Prostate gland (tissue), 2 donors: ENCODE results near the gene BET1. TPM values are rescaled to one million over a fixed set of nuclear protein-coding genes. Genes with fewer than 3 reads are reported as not detected.

ENCODE experiments used
- DNase-seq: peaks from one replicate; pipeline ENCODE4 v3.0.0-alpha.2; 2019; ENCODE audit warnings: low spot score
- H3K27ac ChIP-seq, 2 donors: fragments of 200-600 bp; sonication (generic); 2 replicates each; pipeline ENCODE4 v1.5.1; 2017 to 2019
- H3K27me3 ChIP-seq: fragments of 200-600 bp; sonication (generic); replicated peaks from 2 replicates; pipeline ENCODE4 v1.5.1; 2019; ENCODE audit not compliant: insufficient read depth
- H3K36me3 ChIP-seq, 2 donors: fragments of 200-600 bp; sonication (generic); 1 replicate in 1 of 2; 2 replicates in 1 of 2; pipeline versions ENCODE4 v1.5.1 to v1.8.1; 2017 to 2019
- H3K4me1 ChIP-seq: fragments of 200-600 bp; sonication (generic); replicated peaks from 2 replicates; pipeline ENCODE4 v1.5.1; 2019
- H3K4me3 ChIP-seq, 2 donors: fragments of 200-600 bp; sonication (generic); 2 replicates each; pipeline ENCODE4 v1.5.1; 2017 to 2019
- H3K9me3 ChIP-seq: fragments of 200-600 bp; sonication (generic); 2 replicates; pipeline ENCODE4 v1.5.1; 2017
- POLR2A ChIP-seq: fragments of 450-650 bp; IDR thresholded peaks from one replicate; pipeline ENCODE4 v1.6.1; 2016; ENCODE audit warnings: antibody characterized with exemption, mild to moderate bottlenecking
- POLR2AphosphoS5 ChIP-seq: sonication (generic); formaldehyde crosslinking; IDR thresholded peaks from one replicate; pipeline ENCODE4 v1.6.1; 2017; ENCODE audit warnings: antibody characterized with exemption
- WGBS: methylation state at CpG from one replicate; pipeline ENCODE4 v1.1.5; 2018; 5-methylcytosine and 5-hydroxymethylcytosine counted together
- intact Hi-C: fragments of 100-400 bp; cut with DNase I; formaldehyde crosslinking; loops from one replicate; pipeline ENCODE4 v1.14.2; 2022
- total RNA-seq, 2 donors: library from RNA; depleted of rRNA; stranded (reverse); fragments of >200 nt; gene quantifications; one replicate each; pipeline ENCODE4 v1.1.0, GENCODE V29; 2016
- TF ChIP-seq, protein P1 (sequence below), 4 experiments: fragments of 200-600 bp in 2 of 4; fragments of 450-650 bp in 2 of 4; sonication (generic) in 2 of 4; IDR thresholded peaks; 1 replicate in 3 of 4; 2 replicates in 1 of 4; pipeline ENCODE4 v1.5.1; 2016 to 2019; ENCODE audit warnings: antibody characterized with exemption in 4 of 4, mild to moderate bottlenecking in 2 of 4, moderate library complexity in 2 of 4

The BET1 gene
- total RNA-seq, 2 donors from 2014 or later, result 18.0 to 25.1 TPM

DNA sequence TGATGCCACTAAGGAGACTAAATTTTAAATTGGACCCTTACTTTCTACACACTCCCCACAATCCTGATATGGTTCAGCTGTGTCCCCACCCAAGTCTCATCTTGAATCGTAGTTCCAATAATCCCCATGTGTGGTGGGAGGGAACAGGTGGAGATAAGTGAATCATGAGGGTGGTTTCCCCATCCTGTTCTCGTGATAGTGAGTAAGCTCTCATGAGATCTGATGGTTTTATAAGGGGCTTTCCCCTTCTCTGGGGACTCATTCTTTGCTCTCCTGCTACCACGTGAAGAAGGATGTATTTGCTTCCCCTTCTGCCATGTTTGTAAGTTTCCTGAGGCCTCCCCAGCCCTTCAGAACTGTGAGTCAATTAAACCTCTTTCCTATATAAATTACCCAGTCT is 18.4 kb upstream of the BET1 start:
- 29% methylated on average over 3 of the region's 3 CpGs for WGBS
- H3K4me3 ChIP-seq, result no peak overlapping the region
- no peaks in the 10 kb centered on the region for H3K36me3 ChIP-seq
- DNase-seq, result no peak
- TF ChIP-seq POLR2AphosphoS5 (no peak), POLR2A (no peak)
- TF ChIP-seq, protein P1, sequence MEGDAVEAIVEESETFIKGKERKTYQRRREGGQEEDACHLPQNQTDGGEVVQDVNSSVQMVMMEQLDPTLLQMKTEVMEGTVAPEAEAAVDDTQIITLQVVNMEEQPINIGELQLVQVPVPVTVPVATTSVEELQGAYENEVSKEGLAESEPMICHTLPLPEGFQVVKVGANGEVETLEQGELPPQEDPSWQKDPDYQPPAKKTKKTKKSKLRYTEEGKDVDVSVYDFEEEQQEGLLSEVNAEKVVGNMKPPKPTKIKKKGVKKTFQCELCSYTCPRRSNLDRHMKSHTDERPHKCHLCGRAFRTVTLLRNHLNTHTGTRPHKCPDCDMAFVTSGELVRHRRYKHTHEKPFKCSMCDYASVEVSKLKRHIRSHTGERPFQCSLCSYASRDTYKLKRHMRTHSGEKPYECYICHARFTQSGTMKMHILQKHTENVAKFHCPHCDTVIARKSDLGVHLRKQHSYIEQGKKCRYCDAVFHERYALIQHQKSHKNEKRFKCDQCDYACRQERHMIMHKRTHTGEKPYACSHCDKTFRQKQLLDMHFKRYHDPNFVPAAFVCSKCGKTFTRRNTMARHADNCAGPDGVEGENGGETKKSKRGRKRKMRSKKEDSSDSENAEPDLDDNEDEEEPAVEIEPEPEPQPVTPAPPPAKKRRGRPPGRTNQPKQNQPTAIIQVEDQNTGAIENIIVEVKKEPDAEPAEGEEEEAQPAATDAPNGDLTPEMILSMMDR (IDR thresholded peaks at IDR 0.05), result no peak
- no peaks in the 10 kb centered on the region for H3K27me3 ChIP-seq
- H3K9me3 ChIP-seq, result no peaks in the 10 kb centered on the region
- H3K4me1 ChIP-seq, result no peaks in the 10 kb centered on the region
- intact Hi-C loops, result no loop called here
- no peak overlapping the region for H3K27ac ChIP-seq

DNA sequence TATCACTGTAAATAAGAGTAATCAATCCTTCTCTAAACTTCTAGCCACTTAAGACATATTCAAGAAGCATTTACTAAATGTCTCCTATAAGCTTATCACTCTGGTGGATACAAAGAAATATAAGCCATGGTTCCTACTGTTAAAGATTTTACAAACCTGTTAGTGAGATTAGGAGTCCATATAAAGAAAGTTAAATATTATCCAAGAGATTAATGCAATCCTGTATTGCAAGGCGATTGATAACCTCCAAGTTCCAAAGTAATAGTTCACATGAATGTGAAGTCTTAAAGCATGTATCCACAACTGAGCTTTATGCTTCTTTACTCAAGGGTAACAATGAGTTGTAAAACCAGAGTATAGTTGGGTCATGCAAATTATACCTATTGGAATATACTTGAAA is 12.6 kb upstream of the BET1 start:
- no peaks in the 10 kb centered on the region for H3K27me3 ChIP-seq
- no peak for DNase-seq
- intact Hi-C loops, result no loop called here
- no peak for TF ChIP-seq POLR2AphosphoS5
- TF ChIP-seq POLR2A, result no peak
- TF ChIP-seq, protein P1 (IDR thresholded peaks at IDR 0.05), result no peak
- H3K4me3 ChIP-seq, result no peak overlapping the region
- 71% methylated on average over 1 of the region's 1 CpG for WGBS
- no peaks in the 10 kb centered on the region for H3K9me3 ChIP-seq
- no peak overlapping the region for H3K27ac ChIP-seq
- H3K4me1 ChIP-seq, result no peaks in the 10 kb centered on the region
- no peaks in the 10 kb centered on the region for H3K36me3 ChIP-seq

DNA sequence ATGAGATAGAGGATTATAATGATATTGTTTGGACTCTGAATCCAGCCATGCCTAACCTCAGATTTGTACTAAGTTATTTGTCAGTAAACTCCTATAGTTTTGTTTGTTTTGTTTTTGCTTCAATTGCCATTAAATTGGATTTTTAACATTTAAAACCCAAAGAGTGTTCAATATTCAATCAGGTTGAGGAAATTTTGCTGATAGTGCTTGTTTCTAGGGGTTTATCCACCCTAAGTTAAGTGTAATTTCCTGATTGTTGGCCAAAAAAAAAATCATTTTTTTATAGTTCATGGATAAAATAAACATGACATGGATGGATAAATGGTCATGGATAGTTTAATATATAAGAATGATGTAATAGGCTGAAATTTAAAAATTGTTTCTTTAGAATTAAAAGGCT is 11.4 kb upstream of the BET1 start:
- H3K27ac ChIP-seq, result no peak overlapping the region
- no peak for DNase-seq
- H3K27me3 ChIP-seq, result no peaks in the 10 kb centered on the region
- H3K4me3 ChIP-seq, result no peak overlapping the region
- H3K4me1 ChIP-seq, result no peaks in the 10 kb centered on the region
- H3K9me3 ChIP-seq, result no peaks in the 10 kb centered on the region
- TF ChIP-seq, protein P1 (IDR thresholded peaks at IDR 0.05), result no peak
- no peak for TF ChIP-seq POLR2AphosphoS5
- no peak for TF ChIP-seq POLR2A
- intact Hi-C loops, result no loop called here
- no peaks in the 10 kb centered on the region for H3K36me3 ChIP-seq

DNA sequence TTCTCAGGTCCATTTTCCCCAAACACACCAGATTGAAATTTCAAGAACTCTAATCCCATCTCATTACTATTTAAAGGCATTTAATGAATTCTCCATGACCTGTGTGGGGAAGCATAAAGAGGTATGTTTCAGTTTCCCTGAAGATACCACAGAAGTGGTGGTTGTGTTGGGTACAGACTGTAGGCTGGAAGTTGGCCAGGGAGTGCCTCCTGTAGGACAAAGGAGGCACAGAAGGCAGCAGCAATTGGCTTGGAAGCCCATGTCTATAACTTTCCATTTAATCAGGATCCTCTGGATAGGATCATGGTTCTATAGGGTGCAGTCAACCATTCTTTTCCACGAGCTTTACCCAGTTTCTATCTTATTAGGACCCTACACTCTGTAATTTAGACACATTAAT is 8.6 kb upstream of the BET1 start:
- Histone ChIP-seq H3K27ac (no peak overlapping the region), H3K36me3 (no peaks in the 10 kb centered on the region), H3K4me1 (no peaks in the 10 kb centered on the region), H3K9me3 (no peaks in the 10 kb centered on the region), H3K27me3 (no peaks in the 10 kb centered on the region), H3K4me3 (no peak overlapping the region)
- no peak for DNase-seq
- no peak for TF ChIP-seq POLR2A
- TF ChIP-seq POLR2AphosphoS5, result no peak
- TF ChIP-seq, protein P1 (IDR thresholded peaks at IDR 0.05), result no peak
- 76% methylated on average over 1 of the region's 1 CpG for WGBS
- intact Hi-C loops, result no loop called here

DNA sequence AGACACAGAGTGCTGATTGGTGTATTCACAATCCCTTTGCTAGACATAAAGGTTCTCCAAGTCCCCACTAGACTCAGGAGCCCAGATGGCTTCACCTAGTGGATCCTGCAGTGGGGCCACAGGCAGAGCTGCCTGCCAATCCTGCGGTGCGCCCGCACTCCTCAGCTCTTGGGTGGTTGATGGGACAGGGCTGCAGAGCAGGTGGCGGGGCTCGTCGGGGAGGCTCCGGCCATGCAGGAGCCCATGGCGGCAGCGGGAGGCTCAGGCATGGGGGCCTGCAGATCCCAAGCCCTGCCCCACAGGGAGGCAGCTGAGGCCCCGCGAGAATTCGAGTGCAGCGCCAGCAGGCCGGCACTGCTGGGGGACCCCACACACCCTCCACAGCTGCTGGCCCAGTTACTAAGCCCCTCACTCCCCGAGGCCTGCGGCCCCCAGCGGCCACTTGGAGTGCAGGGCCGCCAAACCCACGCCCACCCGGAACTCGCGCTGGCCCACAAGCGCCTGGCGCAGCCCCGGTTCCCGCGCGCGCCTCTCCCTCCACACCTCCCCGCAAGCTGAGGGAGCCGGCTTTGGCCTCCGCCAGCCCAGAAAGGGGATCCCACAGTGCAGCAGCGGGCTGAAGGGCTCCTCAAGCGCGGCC is 7.7 kb upstream of the BET1 start:
- TF ChIP-seq, protein P1 (IDR thresholded peaks at IDR 0.05), result no peak
- no peak for TF ChIP-seq POLR2AphosphoS5
- TF ChIP-seq POLR2A, result no peak
- Histone ChIP-seq H3K4me1 (no peaks in the 10 kb centered on the region), H3K27ac (no peak overlapping the region), H3K9me3 (no peaks in the 10 kb centered on the region), H3K27me3 (no peaks in the 10 kb centered on the region), H3K36me3 (no peaks in the 10 kb centered on the region), H3K4me3 (no peak overlapping the region)
- no peak for DNase-seq
- WGBS, result 95% methylated on average over 35 of the region's 35 CpGs
- intact Hi-C loops, result no loop called here
